Measurements from ENCODE around the gene KCTD5.

The KCTD5 gene

GRCh38 chr16:2734844-2735515 is 52.7 kb downstream of the KCTD5 start:
- DNase-seq, result no peak

- no peak for DNase-seq
These were observed 54.3 kb downstream of the KCTD5 start for GRCh38 chr16:2736476-2737237.

- no peak for DNase-seq
These were observed 54.9 kb downstream of the KCTD5 start for GRCh38 chr16:2737238-2737605.

- DNase-seq, result no peak
These were observed 55.6 kb downstream of the KCTD5 start for GRCh38 chr16:2737895-2738418.

GRCh38 chr16:2738615-2739014 is 56.3 kb downstream of the KCTD5 start:
- DNase-seq, result no peak

GRCh38 chr16:2739625-2740430 is 57.5 kb downstream of the KCTD5 start:
- no peak for DNase-seq

GRCh38 chr16:2740476-2740875 is 58.2 kb downstream of the KCTD5 start:
- DNase-seq, result no peak

GRCh38 chr16:2741168-2741567 is 58.8 kb downstream of the KCTD5 start:
- no peak for DNase-seq

GRCh38 chr16:2742323-2743006 is 60.1 kb downstream of the KCTD5 start:
- no peak for DNase-seq

- DNase-seq, result no peak
These were observed 60.9 kb downstream of the KCTD5 start for GRCh38 chr16:2743007-2743810.

- DNase-seq, result no peak
These were observed 62.4 kb downstream of the KCTD5 start for GRCh38 chr16:2744711-2745110.

- no peak for DNase-seq
These were observed 63.0 kb downstream of the KCTD5 start for GRCh38 chr16:2745116-2745890.

- DNase-seq, result no peak
These were observed 63.6 kb downstream of the KCTD5 start for GRCh38 chr16:2745961-2746360.

- peak; percentile 32 for DNase-seq
These were observed 66.6 kb downstream of the KCTD5 start for GRCh38 chr16:2748757-2749455.

- DNase-seq, result no peak
These were observed 67.2 kb downstream of the KCTD5 start for GRCh38 chr16:2749476-2749875.

GRCh38 chr16:2749936-2750335 is 67.6 kb downstream of the KCTD5 start:
- no peak for DNase-seq

GRCh38 chr16:2751577-2752034 is 69.3 kb downstream of the KCTD5 start:
- peak; percentile 47 for DNase-seq

- DNase-seq, result peak; percentile 86
These were observed 69.9 kb downstream of the KCTD5 start, which contains the start of gene SRRM2 for GRCh38 chr16:2752035-2752849. Gene SRRM2 (plus strand): TSS chr16:2752638. CDS start chr16:2756365, 3,727 bp downstream.

Data from NCI-H1105 treated with DMSO at 0.1 percent for 48 hours (cell line).